Retinal pigment epithelial cell (primary cell): ENCODE measurements around the gene MYBL2.

ENCODE experiments used
- DNase-seq: peaks from one replicate; pipeline ENCODE4 v3.0.0-alpha.2; 2010; ENCODE audit warnings: low read depth
- H3K4me3 ChIP-seq: 2 replicates; pipeline ENCODE4 v1.5.1; 2011; ENCODE audit warnings: mild to moderate bottlenecking, low read length, control low read depth, moderate library complexity
- TF ChIP-seq, protein P1 (sequence below): conservative IDR thresholded peaks from 2 replicates; pipeline ENCODE4 v1.5.1; 2011; ENCODE audit warnings: low read depth, low read length, control low read depth, inconsistent platforms

MYBL2 gene

DNA sequence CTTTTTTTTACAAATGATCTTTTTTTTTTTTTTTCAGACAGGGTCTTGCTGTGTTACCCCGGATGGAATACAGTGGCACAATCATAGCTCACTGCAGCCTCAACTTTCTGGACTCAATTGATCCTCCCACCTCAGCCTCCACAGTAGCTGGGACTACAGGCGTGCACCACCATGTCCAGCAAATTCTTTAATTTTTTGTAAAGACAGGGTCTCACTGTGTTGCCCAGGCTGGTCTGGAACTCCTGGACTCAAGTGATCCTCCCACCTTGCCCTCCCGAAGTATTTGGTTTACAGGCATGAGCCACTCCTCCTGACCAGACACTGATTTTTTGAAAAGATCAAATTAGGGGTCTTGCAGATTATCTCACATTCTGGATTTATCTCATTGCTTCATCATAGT, 11.0 kb upstream of the MYBL2 start:
- TF ChIP-seq, protein P1, sequence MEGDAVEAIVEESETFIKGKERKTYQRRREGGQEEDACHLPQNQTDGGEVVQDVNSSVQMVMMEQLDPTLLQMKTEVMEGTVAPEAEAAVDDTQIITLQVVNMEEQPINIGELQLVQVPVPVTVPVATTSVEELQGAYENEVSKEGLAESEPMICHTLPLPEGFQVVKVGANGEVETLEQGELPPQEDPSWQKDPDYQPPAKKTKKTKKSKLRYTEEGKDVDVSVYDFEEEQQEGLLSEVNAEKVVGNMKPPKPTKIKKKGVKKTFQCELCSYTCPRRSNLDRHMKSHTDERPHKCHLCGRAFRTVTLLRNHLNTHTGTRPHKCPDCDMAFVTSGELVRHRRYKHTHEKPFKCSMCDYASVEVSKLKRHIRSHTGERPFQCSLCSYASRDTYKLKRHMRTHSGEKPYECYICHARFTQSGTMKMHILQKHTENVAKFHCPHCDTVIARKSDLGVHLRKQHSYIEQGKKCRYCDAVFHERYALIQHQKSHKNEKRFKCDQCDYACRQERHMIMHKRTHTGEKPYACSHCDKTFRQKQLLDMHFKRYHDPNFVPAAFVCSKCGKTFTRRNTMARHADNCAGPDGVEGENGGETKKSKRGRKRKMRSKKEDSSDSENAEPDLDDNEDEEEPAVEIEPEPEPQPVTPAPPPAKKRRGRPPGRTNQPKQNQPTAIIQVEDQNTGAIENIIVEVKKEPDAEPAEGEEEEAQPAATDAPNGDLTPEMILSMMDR = no peak
- no peak for DNase-seq
- no peak overlapping the region for H3K4me3 ChIP-seq

DNA sequence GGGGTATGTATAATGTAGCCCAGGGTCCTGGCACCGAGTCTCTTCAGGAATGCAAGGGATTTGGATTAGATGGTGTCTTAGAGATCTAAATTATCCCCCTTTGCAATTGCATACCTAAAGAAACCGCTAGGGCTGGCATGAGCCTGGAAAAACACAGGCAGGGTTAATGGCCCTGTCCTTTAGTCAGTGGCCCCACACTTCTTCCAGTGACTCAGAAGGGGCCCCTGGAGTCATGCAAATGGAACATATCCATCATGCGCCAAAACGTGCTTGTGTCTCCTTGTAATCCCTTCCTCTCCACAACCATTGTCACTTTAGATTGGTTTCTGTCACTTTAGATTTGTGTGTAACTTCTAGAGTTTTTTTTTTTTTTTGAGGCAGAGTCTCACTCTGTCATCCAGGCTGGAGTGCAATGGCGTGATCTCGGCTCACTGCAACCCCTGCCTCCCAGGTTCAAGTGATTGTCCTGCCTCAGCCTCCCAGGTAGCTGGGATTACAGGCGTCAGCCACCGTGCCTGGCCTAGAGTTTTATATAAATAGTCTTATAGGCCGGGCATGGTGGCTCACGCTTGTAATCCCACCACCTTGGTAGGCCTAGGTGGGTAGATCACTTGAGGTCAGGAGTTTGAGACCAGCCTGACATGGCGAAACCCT, 8.7 kb upstream of the MYBL2 start:
- TF ChIP-seq, protein P1 = peak; percentile 48
- peak overlapping the region; percentile 86 for H3K4me3 ChIP-seq
- DNase-seq = peak; percentile 43

DNA sequence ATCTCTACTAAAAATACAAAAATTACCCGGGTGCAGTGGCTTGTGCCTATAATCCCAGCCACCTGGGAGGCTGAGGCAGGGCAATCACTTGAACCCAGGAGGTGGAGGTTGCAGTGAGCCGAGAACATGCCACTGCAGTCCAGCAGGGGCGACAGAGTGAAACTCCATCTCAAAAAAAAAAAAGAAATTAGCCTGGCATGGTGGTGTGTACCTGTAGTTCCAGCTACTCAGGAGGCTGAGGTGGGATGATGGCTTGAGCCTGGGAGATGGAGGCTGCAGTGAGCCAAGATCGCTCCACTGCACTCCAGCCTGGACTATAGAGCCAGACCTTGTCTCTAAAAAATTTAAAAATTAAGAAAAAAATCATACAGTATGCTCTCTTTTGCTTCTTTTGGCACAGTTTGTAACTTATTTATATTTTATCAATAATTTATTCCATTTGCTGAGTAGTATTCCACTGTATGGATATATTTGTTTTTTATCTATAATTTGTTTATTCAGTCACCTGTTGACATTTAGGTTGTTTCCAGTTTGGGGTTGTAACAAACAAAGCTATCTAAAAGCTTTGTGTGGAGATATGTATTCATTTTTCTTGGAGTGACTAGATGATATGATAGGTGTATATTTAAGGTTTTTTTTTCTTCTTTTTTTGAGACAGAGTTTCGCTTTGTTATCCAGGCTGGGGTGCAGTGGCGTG, 8.0 kb upstream of the MYBL2 start:
- no peak for DNase-seq
- TF ChIP-seq, protein P1 = peak; percentile 1
- no peak overlapping the region for H3K4me3 ChIP-seq

DNA sequence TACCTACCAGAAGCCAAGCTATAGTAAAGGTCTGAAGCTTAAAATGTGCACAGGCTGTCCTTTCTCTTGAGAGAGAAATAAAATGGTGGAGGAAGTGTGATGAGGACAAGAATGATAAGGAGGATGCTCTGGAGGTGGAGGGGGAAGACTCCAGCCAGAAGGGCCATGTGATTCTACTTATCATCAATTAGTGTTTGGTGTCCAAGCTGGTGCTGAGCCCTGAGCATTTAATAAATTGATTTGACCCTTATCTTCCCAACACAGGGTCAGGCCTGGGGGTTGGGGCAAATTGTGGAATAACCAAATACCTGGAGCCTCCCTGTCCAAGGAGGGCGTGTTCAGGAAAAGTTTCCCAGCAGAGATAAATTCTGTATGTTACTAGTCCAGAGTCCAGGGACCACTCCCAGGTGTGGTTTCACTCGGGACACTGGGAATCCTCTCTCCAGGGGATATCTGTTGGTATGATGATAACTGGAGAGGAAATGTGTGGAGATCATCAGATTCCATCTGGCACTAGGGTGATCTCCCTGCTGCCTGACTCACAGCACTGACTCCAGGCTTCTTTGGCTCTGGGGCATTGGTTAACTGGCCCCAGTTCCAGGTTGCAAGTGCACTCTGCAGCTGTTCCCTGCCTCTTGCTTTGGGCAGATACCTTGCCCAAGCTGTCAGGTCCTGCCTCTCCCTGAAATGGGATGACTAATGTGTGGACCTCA, 3.8 kb upstream of the MYBL2 start:
- TF ChIP-seq, protein P1 = no peak
- DNase-seq = no peak
- no peak overlapping the region for H3K4me3 ChIP-seq

DNA sequence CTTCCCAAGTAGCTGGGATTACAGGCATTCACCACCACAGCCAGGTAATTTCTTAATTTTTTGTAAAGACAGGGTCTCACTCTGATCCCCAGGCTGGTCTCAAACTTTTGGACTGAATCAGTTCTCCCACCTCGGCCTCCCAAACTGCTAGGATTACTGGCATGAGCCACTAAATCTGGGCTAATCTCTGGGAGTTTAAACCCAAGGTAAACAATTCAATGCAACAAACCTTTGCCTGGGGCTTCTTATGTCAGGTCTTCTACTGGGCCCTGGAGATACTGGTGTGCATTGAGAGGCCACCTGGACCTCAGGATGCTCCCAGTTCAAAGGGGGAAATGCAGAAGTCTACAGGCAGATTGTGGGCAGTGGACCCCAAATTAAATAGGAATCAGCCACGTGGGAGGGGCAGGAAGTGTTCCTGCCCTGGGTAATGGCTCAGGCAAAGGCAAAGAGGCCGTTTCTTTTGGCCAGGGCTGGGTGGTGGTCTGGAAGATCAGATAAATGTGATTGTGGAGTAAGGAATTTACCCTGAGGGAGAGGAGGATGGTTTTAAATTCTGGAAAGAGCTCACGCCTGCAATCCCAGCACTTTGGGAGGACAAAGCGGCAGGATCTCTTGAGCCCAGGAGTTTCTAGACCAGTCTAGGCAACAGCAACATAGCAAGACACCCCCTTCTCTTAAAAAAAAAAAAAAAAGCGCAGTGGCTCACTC, 1.3 kb upstream of the MYBL2 start:
- H3K4me3 ChIP-seq = no peak overlapping the region
- DNase-seq = no peak
- TF ChIP-seq, protein P1 = no peak

DNA sequence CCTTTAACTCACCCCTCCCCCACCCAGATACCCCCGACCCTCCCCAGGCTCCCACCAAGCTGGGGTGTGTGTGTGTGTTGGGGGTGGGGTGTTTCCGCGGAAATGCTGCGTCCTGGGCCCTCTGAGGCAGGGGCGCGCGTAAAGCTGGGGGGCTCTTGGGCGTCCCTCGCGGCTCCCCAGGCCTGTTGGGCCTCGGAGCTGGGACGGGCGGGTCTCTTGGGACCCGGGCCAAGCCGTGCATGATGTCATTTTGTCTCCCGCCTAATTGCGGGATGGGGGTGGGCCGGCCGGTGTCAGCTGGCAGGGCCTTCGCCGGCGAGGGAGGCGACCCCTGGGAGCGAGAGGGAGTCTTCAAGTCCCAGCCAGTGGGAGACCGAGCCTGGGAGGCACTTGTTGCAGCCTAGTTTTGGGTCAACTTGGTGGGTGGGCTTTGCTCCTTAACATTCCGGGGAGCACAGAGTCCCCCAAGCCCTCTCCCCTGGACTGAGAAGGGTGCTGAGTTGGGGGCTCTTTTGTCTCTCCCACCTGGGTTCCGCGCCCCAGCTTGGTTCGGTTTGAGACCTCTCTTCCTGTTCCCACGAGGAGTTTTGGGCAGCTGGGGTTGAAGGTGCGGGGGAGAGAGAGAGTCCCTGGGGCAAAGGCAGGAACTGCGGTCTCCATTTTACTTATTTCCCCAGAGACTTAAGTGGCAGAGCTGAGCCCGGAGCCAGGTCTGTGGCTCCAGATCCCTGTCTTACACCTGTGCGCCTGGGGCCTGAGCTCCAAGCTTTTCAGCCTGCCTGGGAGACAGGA, 623 bp downstream of the MYBL2 start:
- peak overlapping the region; percentile 54 for H3K4me3 ChIP-seq
- no peak for DNase-seq
- TF ChIP-seq, protein P1 = no peak
